H1 (cell line): ENCODE results near the gene GRM4. TPM values are rescaled to one million over a fixed set of nuclear protein-coding genes. Genes with fewer than 3 reads are reported as not detected.

Experiments used
- CTCF ChIA-PET: fragments of 300-600 bp; sonication (Branson Sonifier 250); formaldehyde crosslinking; loops from one replicate; lab custom pipeline; 2021; ENCODE audit not compliant: partially characterized antibody; lab: Charles Lee
- POLR2A ChIA-PET: fragments of 300-600 bp; sonication (Branson Sonifier 250); formaldehyde crosslinking; loops from one replicate; lab custom pipeline; 2021; ENCODE audit warnings: inconsistent platforms; ENCODE audit not compliant: partially characterized antibody; lab: Charles Lee
- DNase-seq, 2 experiments: peaks; one replicate each; pipeline versions ENCODE4 v3.0.0 to v3.0.0-alpha.2; 2010 to 2022; ENCODE audit warnings: low spot score in 2 of 2, low read depth in 1 of 2, mixed read lengths in 1 of 2
- FAIRE-seq: peaks from 2 replicates; lab custom pipeline; 2011; peaks lifted over from hg19 to GRCh38; lab: Jason Lieb, UNC
- H2AFZ ChIP-seq: 2 replicates; pipeline ENCODE4 v1.8.1; 2012; ENCODE audit warnings: low read length, inconsistent platforms
- H2AK5ac ChIP-seq: 2 replicates; pipeline ENCODE4 v1.6.1; 2013; ENCODE audit warnings: low read depth, low read length
- H2BK120ac ChIP-seq: replicated peaks from 2 replicates; pipeline ENCODE3; 2013; ENCODE audit warnings: low read depth, low read length, inconsistent platforms
- H2BK12ac ChIP-seq: 2 replicates; pipeline ENCODE4 v1.6.1; 2013; ENCODE audit warnings: low read depth, low read length
- H2BK15ac ChIP-seq: 2 replicates; pipeline ENCODE4 v1.6.1; 2013; ENCODE audit warnings: low read length
- H2BK20ac ChIP-seq: 2 replicates; pipeline ENCODE4 v1.6.1; 2013; ENCODE audit warnings: low read length
- H2BK5ac ChIP-seq: 2 replicates; pipeline ENCODE4 v1.6.1; 2013; ENCODE audit warnings: low read depth, low read length
- H3K14ac ChIP-seq: 2 replicates; pipeline ENCODE4 v1.6.1; 2013; ENCODE audit warnings: inconsistent platforms; ENCODE audit not compliant: insufficient read length
- H3K18ac ChIP-seq: 2 replicates; pipeline ENCODE4 v1.6.1; 2013; ENCODE audit warnings: low read length; ENCODE audit errors: extremely low read depth
- H3K23ac ChIP-seq: 2 replicates; pipeline ENCODE4 v1.6.1; 2013; ENCODE audit warnings: inconsistent platforms; ENCODE audit not compliant: insufficient read length
- H3K23me2 ChIP-seq: 2 replicates; pipeline ENCODE4 v1.6.1; 2013; ENCODE audit warnings: low read depth, low read length
- H3K27ac ChIP-seq: 2 replicates; pipeline ENCODE4 v1.6.1; 2011; ENCODE audit warnings: low read depth, low read length, inconsistent platforms
- H3K27me3 ChIP-seq, 4 experiments: replicated peaks in 1 of 4; 1 replicate in 1 of 4; 2 replicates in 3 of 4; pipeline versions ENCODE4 v1.6.1 to v1.8.1; 2011 to 2013; ENCODE audit warnings: low read length in 3 of 4, mild to moderate bottlenecking in 3 of 4, inconsistent platforms in 2 of 4, mixed read lengths in 2 of 4, moderate library complexity in 1 of 4; ENCODE audit not compliant: control insufficient read depth in 3 of 4, insufficient read depth in 3 of 4; ENCODE audit errors: extremely low read depth in 1 of 4
- H3K36me3 ChIP-seq, 4 experiments: 2 replicates each; pipeline versions ENCODE4 v1.6.1 to v1.8.1; 2011 to 2013; ENCODE audit warnings: mild to moderate bottlenecking in 4 of 4, low read length in 3 of 4, moderate library complexity in 2 of 4, control low read depth in 1 of 4, inconsistent platforms in 1 of 4; ENCODE audit not compliant: insufficient read depth in 4 of 4, control insufficient read depth in 2 of 4
- H3K4ac ChIP-seq: replicated peaks from 2 replicates; pipeline ENCODE3; 2013; ENCODE audit warnings: low read length, low read depth, mixed read lengths, inconsistent platforms; ENCODE audit not compliant: insufficient read length
- H3K4me1 ChIP-seq, 4 experiments: replicated peaks in 1 of 4; 1 replicate in 1 of 4; 2 replicates in 3 of 4; pipeline versions ENCODE4 v1.6.1 to v1.8.1; 2011 to 2013; ENCODE audit warnings: low read length in 3 of 4, inconsistent platforms in 2 of 4, mixed read lengths in 1 of 4; ENCODE audit not compliant: insufficient read depth in 4 of 4, control insufficient read depth in 3 of 4
- H3K4me2 ChIP-seq, 2 experiments: 2 replicates each; pipeline versions ENCODE4 v1.6.1 to v1.8.1; 2011 to 2013; ENCODE audit warnings: low read depth in 2 of 2, low read length in 2 of 2, control low read depth in 1 of 2, inconsistent platforms in 1 of 2, mild to moderate bottlenecking in 1 of 2; ENCODE audit not compliant: insufficient read depth in 1 of 2
- H3K4me3 ChIP-seq, 4 experiments: fragments of 200-600, 300-600 bp in 1 of 4; sonication (generic), shearing (Covaris generic), sonication (Bioruptor Twin) in 1 of 4; 2 replicates each; pipeline versions ENCODE4 v1.5.1 to v1.8.1; 2011 to 2016; ENCODE audit warnings: low read length in 4 of 4, low read depth in 3 of 4, control low read depth in 2 of 4, inconsistent platforms in 2 of 4, mild to moderate bottlenecking in 2 of 4, mixed read lengths in 1 of 4, moderate library complexity in 1 of 4; ENCODE audit not compliant: insufficient read depth in 2 of 4; ENCODE audit errors: extremely low read depth in 1 of 4
- H3K56ac ChIP-seq: replicated peaks from 2 replicates; pipeline ENCODE3; 2013; ENCODE audit warnings: low read depth, mild to moderate bottlenecking, mixed read lengths, low read length, inconsistent platforms; ENCODE audit not compliant: insufficient read length
- H3K79me1 ChIP-seq: 2 replicates; pipeline ENCODE4 v1.6.1; 2013; ENCODE audit warnings: low read depth, low read length, control low read depth
- H3K79me2 ChIP-seq, 2 experiments: 2 replicates each; pipeline versions ENCODE4 v1.6.1 to v1.8.1; 2012 to 2013; ENCODE audit warnings: low read length in 2 of 2, mild to moderate bottlenecking in 2 of 2, inconsistent platforms in 1 of 2; ENCODE audit not compliant: insufficient read depth in 2 of 2, control insufficient read depth in 1 of 2
- H3K9ac ChIP-seq, 4 experiments: replicated peaks in 1 of 4; 1 replicate in 1 of 4; 2 replicates in 3 of 4; pipeline versions ENCODE4 v1.6.1 to v1.8.1; 2011 to 2013; ENCODE audit warnings: low read depth in 3 of 4, low read length in 3 of 4, control low read depth in 2 of 4, mild to moderate bottlenecking in 2 of 4, moderate library complexity in 2 of 4, inconsistent platforms in 1 of 4; ENCODE audit errors: extremely low read depth in 1 of 4
- H3K9me3 ChIP-seq, 2 experiments: 2 replicates each; pipeline versions ENCODE4 v1.6.1 to v1.8.1; 2012 to 2013; ENCODE audit warnings: mild to moderate bottlenecking in 2 of 2, moderate library complexity in 2 of 2, control low read depth in 1 of 2, inconsistent platforms in 1 of 2, low read depth in 1 of 2, low read length in 1 of 2, mixed read lengths in 1 of 2; ENCODE audit not compliant: insufficient read depth in 2 of 2
- H4K20me1 ChIP-seq, 2 experiments: replicated peaks in 1 of 2; 2 replicates each; pipeline versions ENCODE3 to v1.8.1; 2011 to 2013; ENCODE audit warnings: inconsistent platforms in 2 of 2, low read length in 2 of 2, mild to moderate bottlenecking in 1 of 2; ENCODE audit not compliant: insufficient read depth in 2 of 2, control insufficient read depth in 1 of 2
- H4K5ac ChIP-seq: 2 replicates; pipeline ENCODE4 v1.6.1; 2013; ENCODE audit warnings: low read length, low read depth, mixed read lengths, inconsistent platforms; ENCODE audit not compliant: insufficient read length
- H4K8ac ChIP-seq: 2 replicates; pipeline ENCODE4 v1.8.0; 2013; ENCODE audit warnings: mild to moderate bottlenecking, moderate library complexity, low read length, inconsistent platforms; ENCODE audit not compliant: insufficient read depth; ENCODE audit errors: extremely low read depth
- H4K91ac ChIP-seq: replicated peaks from 2 replicates; pipeline ENCODE3; 2013; ENCODE audit warnings: low read length, mixed read lengths, inconsistent platforms; ENCODE audit not compliant: insufficient read length
- ASH2L ChIP-seq: fragments of 200-600, 300-600 bp; sonication (generic); IDR thresholded peaks from one replicate; pipeline ENCODE4 v1.7.1; 2017; ENCODE audit warnings: low read length
- CTBP2 ChIP-seq: IDR thresholded peaks from 2 replicates; pipeline ENCODE4 v1.7.0; 2011; ENCODE audit warnings: borderline replicate concordance, mild to moderate bottlenecking, moderate library complexity, mixed read lengths, low read length; ENCODE audit not compliant: insufficient read depth, insufficient read length
- EZH2 ChIP-seq: fragments of 200-600 bp; sonication (generic); IDR thresholded peaks from 2 replicates; pipeline ENCODE4 v1.7.1; 2012; ENCODE audit warnings: low read depth, mild to moderate bottlenecking, moderate library complexity, low read length, inconsistent platforms; ENCODE audit not compliant: severe bottlenecking
- KDM1A ChIP-seq: fragments of 200-600, 300-600 bp; sonication (generic); IDR thresholded peaks from 2 replicates; pipeline ENCODE4 v1.7.1; 2016; ENCODE audit warnings: mild to moderate bottlenecking, low read length, borderline replicate concordance
- POLR2AphosphoS5 ChIP-seq: IDR thresholded peaks from 2 replicates; pipeline ENCODE4 v1.6.1; 2011; ENCODE audit warnings: low read depth, low read length
- SIN3A ChIP-seq, 2 experiments: IDR thresholded peaks in 1 of 2; conservative IDR thresholded peaks in 1 of 2; 2 replicates each; pipeline ENCODE4 v1.6.1; 2011 to 2012; ENCODE audit warnings: low read length in 2 of 2, improper control_type of control experiment in 1 of 2, low read depth in 1 of 2, mild to moderate bottlenecking in 1 of 2
- SIRT6 ChIP-seq: IDR thresholded peaks from one replicate; pipeline ENCODE4 v1.7.1; 2012; ENCODE audit warnings: low read length, inconsistent platforms
- SP2 ChIP-seq: IDR thresholded peaks from 2 replicates; pipeline ENCODE4 v1.6.1; 2012; ENCODE audit warnings: mild to moderate bottlenecking, low read length, inconsistent platforms
- SP4 ChIP-seq: IDR thresholded peaks from 2 replicates; pipeline ENCODE4 v1.6.1; 2012; ENCODE audit warnings: low read length, inconsistent platforms
- TAF1 ChIP-seq: IDR thresholded peaks from 2 replicates; pipeline ENCODE4 v1.6.1; 2011; ENCODE audit warnings: mild to moderate bottlenecking, low read depth, low read length
- ZNF274 ChIP-seq: IDR thresholded peaks from 2 replicates; pipeline ENCODE4 v1.7.0; 2012; ENCODE audit warnings: low read length, borderline replicate concordance; ENCODE audit errors: extremely low read depth
- WGBS, 2 experiments: shearing (Covaris generic) in 1 of 2; methylation state at CpG; one replicate each; pipeline versions ENCODE4 v1.1.6 to v1.1.7; 2013 to 2015; ENCODE audit warnings: low lambda C conversion rate in 2 of 2, mixed read lengths in 2 of 2, inconsistent platforms in 1 of 2, low coverage in 1 of 2, missing lambda C conversion rate in 1 of 2; ENCODE audit not compliant: insufficient replicate concordance in 2 of 2, insufficient coverage in 1 of 2, insufficient read length in 1 of 2; ENCODE audit errors: extremely low coverage in 1 of 2, missing lambda C conversion rate in 1 of 2; 5-methylcytosine and 5-hydroxymethylcytosine counted together
- polyA plus RNA-seq, 7 experiments: library from polyadenylated mRNA; depleted of rRNA in 3 of 7; stranded (reverse) in 5 of 7; unstranded in 2 of 7; fragments of >200 nt in 5 of 7; fragments of 200-250 nt in 2 of 7; gene quantifications; 1 replicate in 5 of 7; 2 replicates in 1 of 7; 4 replicates in 1 of 7; pipeline versions ENCODE4 v1.2.1 to v1.2.3, GENCODE V29; 2011 to 2013; ENCODE audit warnings: missing spikeins in 2 of 7, mixed read lengths in 2 of 7
- total RNA-seq: library from RNA; stranded (reverse); fragmentation: NEBNext Ultra II Directional; extraction: Animal tissue kit (Norgen Biotek cat#: 25700); gene quantifications from 2 replicates; pipeline ENCODE4 v1.2.1, GENCODE V29; 2021
- TF ChIP-seq, protein P1 (sequence below): IDR thresholded peaks from 2 replicates; pipeline ENCODE4 v1.6.1; 2012; ENCODE audit warnings: inconsistent platforms

Gene GRM4
- total and polyA plus RNA-seq, 2 of the 8 experiments (the other 6 are each of a cell fraction or from before 2014, with no cell fraction given), result 19.6 to 21.5 TPM

DNA sequence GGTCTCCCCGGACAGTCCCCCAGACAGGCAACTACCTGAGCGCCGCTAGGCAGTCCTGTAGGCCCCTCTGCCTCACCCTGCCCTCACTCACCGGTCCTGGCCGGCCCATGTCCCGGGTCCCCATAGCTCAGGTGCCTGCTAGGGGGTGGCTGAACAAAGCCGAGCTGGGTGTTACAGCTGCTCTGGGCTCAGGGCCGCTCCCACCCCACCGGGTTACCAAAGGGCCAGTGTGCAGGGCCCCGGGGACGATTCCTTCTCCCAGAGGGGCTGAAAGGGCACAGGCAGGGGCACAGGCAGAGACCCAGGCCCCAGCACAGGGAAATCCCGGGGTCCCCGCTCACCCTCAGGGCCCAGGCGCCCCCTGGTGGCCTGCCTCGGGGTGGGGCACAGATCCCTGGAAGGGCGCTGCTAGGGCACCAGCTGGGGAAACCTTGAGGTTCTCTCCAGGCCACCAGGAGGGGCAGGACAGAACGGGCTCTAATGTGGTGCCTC lies 118.4 kb downstream of the GRM4 start:
- Histone ChIP-seq H2AFZ (no peak overlapping the region), H4K91ac (no peak overlapping the region), H3K79me1 (0 out of 2 replicates have a peak, but pooled peaks cover 3% of the 10 kb centered on the region), H2BK20ac (no peak overlapping the region), H3K9ac (no peak overlapping the region), H3K27me3 (no peaks in the 10 kb centered on the region), H3K23me2 (no peaks in the 10 kb centered on the region), H3K4me3 (no peak overlapping the region), H2BK15ac (no peak overlapping the region), H3K4ac (no peak overlapping the region), H2AK5ac (no peak overlapping the region), H4K8ac (peak overlapping the region; percentile 72; the same call in 1 of the 2 replicates), H2BK5ac (no peak overlapping the region), H3K9me3 (peaks cover 0 to 2% of the 10 kb centered on the region in 2 experiments; a peak in 1 of 4 replicates), H4K20me1 (peaks cover 2 to 6% of the 10 kb centered on the region in 2 experiments), H3K79me2 (no peaks in the 10 kb centered on the region; a peak in 1 of 4 replicates), H3K27ac (no peak overlapping the region), H3K56ac (no peak overlapping the region), H3K14ac (no peak overlapping the region), H3K4me1 (peaks cover 0 to 2% (median 0%) of the 10 kb centered on the region in 4 experiments; a peak in 1 of 7 replicates), H2BK120ac (no peak overlapping the region), H3K23ac (no peak overlapping the region), H4K5ac (no peak overlapping the region), H2BK12ac (no peak overlapping the region), H3K18ac (no peak overlapping the region; the same call in 1 of the 2 replicates), H3K36me3 (no peaks in the 10 kb centered on the region), H3K4me2 (no peak overlapping the region)
- ChIA-PET POLR2A (interaction anchor here (0.6 to 1.6 kb wide), 4 partner anchors 26 to 214 kb away, joined by 3 to 4 read pairs (median 4); no protein-coding TSS in a partner anchor), CTCF (interaction anchor here (0.6 to 16.1 kb wide), 62 partner anchors 10 to 384 kb away, joined by 3 to 234 read pairs (median 6); partner anchors contain the start of gene IP6K3)
- 70% methylated on average over 13 of the region's 17 CpGs; no CpG with 5 or more reads in 1 of the 2 experiments for WGBS, 2 experiments
- DNase-seq, result peak; percentile 29 to 97
- no peak for FAIRE-seq
- no peak for TF ChIP-seq SP4
- TF ChIP-seq POLR2AphosphoS5, result no peak
- no peak for TF ChIP-seq KDM1A
- TF ChIP-seq CTBP2, result no peak
- TF ChIP-seq SP2, result no peak
- no peak for TF ChIP-seq SIN3A (conservative IDR thresholded peaks at IDR 0.05 in 1 of 2, IDR thresholded peaks at IDR 0.05 in 1 of 2; ENCODE audit: low read depth in 1 of 2, low read length in 2 of 2)
- no peak for TF ChIP-seq TAF1
- TF ChIP-seq SIRT6, result no peak
- TF ChIP-seq ASH2L, result no peak
- TF ChIP-seq EZH2, result no peak
- no peak for TF ChIP-seq ZNF274
- TF ChIP-seq, protein P1, sequence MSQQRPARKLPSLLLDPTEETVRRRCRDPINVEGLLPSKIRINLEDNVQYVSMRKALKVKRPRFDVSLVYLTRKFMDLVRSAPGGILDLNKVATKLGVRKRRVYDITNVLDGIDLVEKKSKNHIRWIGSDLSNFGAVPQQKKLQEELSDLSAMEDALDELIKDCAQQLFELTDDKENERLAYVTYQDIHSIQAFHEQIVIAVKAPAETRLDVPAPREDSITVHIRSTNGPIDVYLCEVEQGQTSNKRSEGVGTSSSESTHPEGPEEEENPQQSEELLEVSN, result no peak
